GM19035 (cell line): ENCODE data around the gene GPI.
"Not testable (repeated sequence)": the region's sequence is repeated elsewhere in the genome, so short reads cannot be mapped to it uniquely, and the experiment has no call there.

Source experiments
- ATAC-seq: cut with Tn5 transposase; IDR thresholded peaks from one replicate; pipeline ENCODE4 v1.9.1; 2021; ENCODE audit not compliant: unreplicated experiment

Gene GPI

DNA sequence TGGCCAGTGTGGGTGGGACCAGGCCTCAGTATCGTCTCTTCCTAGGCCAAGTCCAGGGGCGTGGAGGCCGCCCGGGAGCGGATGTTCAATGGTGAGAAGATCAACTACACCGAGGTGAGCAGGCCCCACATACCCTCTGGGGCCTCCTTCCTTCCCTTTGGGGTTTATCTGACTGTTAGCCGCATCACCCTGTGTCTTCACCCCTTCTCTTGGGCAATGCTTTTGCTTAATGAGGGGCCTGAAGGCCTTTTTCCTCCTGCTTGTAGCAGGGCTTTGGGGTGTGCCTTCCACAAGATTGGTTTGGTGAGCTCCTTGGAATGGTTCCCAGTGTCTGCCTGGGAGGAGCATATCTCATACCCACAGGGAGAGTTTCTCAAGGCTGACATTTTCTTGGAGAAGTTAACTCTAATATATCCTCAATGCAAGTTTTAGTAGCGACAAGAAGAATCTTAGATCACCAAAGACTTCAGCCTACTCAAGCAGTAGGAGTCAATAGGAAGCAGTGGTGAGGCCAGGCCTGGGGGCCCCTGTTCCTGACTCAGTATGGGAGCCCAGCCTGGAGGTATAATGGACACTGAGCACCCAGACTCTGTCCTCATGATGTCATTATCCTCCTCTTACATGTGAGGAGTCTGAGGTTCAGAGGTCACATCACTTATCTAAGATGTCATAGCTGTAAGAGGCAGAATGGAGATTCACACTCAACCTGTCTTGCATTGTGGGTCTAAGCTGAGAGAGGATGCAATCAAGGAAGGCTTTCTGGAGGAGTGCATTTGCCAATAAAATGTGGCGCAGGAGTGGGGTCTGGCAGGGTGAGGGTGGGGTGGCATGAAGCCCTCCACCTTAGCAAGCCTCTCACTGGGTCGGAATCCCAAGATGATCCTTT is 2.0 kb downstream of the GPI start:
- no peak for ATAC-seq

GRCh38 chr19:34367624-34367957 is 2.6 kb downstream of the GPI start:
- ATAC-seq: no peak

DNA sequence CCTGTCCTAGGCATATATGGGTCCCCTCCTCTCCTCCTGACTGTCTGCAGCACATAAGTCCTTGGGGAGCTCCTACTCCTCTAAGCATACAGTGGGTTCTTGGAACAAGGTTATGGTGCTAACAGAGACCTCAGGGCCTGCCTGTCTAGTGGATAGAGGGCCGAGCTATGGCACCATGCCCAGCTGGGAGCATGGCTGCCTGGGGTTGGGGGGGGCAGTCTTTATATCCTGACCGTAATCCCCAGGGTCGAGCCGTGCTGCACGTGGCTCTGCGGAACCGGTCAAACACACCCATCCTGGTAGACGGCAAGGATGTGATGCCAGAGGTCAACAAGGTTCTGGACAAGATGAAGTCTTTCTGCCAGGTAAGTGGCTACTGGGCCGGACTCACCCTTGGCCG is 3.3 kb downstream of the GPI start:
- no peak for ATAC-seq

DNA sequence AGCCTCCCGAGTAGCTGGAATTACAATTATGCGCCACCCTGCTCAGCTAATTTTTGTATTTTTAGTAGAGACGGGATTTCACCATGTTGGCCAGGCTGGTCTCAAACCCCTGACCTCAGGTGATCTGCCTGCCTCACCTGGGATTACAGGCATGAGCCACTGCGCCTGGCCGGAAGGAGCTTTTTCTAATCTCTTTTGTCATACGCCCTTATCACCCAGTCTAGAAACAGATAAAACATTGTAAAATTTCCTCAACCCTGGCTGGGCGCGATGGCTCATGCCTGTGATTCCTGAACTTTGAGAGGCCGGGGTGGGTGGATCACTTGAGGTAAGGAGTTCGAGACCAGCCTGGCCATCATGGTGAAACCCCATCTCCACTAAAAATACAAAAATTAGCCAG is 4.2 kb downstream of the GPI start:
- ATAC-seq: not testable (repeated sequence)

DNA sequence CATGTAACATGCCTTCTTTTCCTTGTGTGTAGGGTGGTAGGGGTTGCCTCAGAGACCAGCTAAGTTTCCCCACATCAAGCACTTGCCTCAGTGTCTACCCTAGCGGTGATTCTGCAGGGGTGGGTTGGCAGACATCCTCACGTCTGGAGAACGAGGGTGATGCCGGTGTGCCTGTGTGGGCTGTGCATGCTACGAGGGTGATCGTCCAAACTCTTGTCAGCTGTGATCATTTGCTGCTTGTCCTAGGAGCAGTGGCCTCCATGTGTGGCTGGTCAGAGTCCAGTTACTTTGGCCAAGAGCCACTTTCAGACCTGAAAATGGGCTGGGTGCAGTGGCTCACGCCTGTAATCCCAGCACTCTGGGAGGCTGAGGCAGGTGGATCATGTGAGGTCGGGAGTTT is 5.1 kb downstream of the GPI start:
- ATAC-seq: no peak

DNA sequence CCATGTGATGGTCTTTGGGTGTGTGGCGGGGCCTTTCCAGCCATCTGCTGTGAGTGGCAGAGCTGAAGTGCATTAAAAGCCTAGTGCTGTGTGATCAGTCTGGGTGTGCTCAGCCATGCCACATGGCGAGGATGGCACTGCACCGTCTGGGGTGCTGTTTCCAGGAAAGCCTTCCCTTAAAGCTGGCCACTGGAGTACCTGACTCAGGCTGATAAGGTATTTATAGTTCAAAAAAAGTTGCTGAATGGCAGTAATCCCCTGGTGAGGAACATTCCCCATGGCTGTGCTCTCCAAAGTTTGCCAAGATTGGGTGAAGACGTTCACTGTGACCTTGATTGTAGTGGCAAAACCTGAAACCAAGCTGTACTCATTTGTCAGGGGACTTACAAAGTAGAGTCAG is 6.0 kb downstream of the GPI start:
- ATAC-seq: no peak

- ATAC-seq: no peak
Observed at GRCh38 chr19:34373601-34374288, 8.7 kb downstream of the GPI start.

DNA sequence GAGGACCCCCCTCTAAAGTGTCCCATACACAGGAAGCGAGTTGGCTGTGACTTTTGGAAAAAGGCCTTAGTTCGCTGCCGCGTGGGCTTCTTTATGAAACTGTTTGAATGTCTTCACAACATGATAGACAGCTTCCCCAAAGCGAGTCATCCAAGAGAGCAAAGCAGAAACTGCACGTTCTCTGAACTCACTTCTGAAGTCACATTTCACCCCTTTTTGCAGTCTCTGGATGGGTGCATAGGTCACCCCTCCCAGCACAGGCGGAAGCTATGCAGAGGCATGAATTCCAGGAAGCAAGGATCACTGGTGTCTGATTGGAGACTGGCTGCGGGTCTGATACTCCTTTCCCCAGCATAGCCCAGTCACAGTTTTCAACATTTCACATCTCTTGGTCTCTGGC is 10.6 kb downstream of the GPI start:
- ATAC-seq: no peak

DNA sequence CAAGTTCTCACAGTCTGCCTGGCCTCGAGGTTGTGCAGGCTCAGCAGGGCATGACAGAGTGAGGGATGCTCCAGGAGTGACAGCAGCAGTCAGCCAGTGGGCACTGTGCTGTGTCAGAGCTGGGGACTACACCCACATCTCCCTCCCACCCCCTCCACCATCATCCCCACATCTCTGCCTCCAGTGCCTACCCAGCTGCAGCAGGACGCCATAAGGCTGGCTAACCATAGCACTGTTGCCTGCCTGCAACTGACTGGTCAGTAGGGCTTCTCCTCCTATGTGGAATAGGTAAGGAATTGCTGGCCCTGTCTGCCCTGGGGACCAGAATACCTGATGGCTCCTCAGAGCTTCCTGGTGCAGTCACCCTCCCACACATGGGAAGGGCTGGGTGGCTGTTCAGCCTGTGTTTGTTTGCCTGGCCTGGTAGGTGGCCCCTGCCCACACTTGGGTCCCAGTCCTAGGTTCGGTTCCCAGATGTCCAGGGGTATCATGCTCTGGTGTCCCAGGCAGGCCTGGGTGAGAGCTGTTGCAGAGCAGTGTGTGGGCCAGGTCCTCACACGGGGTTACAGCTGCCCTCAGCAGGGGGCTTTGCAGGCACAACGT is 15.7 kb downstream of the GPI start:
- no peak for ATAC-seq

GRCh38 chr19:34381399-34382251 is 16.6 kb downstream of the GPI start:
- ATAC-seq: no peak

DNA sequence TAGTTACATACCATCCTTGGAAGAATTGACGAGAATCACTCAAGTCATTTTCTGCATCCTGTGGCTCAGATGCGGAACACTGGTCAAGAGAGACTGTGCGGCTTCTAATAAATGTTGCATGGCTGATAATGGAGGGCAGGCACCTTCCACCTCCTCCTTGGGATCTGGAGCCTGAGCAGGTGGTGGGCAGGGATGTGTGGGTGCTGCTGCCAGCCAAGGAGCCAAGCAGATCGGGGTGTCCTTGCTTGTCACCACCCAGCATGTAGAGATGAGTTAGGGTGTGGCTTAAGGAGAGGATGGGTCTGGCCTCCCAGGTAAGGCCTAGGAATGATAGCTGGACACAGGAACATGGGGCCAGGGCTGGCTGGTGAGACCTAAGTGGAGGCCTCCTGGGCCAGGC is 17.5 kb downstream of the GPI start:
- no peak for ATAC-seq

GRCh38 chr19:34383599-34383998 is 18.6 kb downstream of the GPI start:
- no peak for ATAC-seq

DNA sequence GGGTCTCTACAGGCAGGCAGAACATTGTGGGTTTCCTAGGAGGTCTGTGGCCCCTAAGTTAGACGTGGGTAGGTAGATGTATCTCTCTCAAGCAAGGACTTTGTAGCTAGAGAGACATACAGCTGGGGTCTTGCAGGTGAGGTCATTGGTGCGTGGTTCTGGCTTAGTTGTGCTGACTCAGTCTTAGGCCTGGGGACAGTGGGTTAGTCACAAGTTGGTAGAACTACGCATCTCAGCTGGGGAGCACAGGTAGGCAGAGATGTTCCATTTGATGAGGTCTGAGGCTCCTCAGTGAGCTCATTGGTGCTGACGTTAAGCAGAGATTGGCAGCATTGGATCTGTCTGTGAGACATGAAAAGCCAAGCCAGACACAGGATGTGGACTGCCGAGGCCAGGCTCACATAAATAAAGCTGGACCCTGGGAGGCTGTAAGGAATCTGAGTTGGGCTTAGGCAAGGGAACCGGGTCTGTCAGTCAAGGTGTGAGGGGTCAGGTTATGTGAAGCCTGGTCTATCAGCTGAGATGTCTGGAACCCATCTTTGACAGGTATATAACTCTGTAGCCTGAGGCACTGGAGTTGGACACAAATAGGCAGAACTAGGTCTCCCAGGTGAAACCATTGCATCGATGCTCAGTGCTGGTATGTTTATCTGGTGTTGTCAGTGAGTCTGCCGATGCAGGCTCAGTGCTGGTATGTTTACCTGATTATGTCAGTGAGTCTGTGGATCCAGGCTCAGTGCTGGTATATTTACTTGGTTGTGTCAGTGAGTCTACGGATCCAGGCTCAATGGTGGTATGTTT is 21.8 kb downstream of the GPI start:
- ATAC-seq: no peak

- no peak for ATAC-seq
Observed at GRCh38 chr19:34387446-34387810, 22.4 kb downstream of the GPI start.

- ATAC-seq: not testable (repeated sequence)
Observed at GRCh38 chr19:34388745-34389144, 23.7 kb downstream of the GPI start.

DNA sequence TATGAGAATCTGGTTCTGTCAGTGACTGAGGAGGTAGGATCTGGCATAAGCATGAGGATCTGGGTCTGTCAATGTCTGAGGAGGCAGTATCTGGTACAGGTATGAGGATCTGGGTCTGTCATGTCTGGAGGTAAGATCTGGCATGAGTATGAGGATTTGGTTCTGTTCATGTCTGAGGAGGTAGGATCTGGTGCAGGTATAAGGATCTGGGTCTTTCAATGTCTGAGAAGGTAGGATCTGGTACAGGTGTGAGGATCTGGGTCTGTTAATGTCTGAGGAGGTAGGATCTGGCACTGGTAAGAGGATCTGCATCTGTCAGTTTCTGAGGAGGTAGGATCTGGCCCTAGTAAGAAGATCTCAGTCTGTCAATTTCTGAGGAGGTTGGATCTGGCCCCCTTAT is 26.8 kb downstream of the GPI start:
- no peak for ATAC-seq

GRCh38 chr19:34393031-34393430 is 28.0 kb downstream of the GPI start:
- no peak for ATAC-seq

GRCh38 chr19:34393629-34394028 is 28.6 kb downstream of the GPI start:
- no peak for ATAC-seq

GRCh38 chr19:34397853-34398252 is 32.9 kb downstream of the GPI start:
- no peak for ATAC-seq

DNA sequence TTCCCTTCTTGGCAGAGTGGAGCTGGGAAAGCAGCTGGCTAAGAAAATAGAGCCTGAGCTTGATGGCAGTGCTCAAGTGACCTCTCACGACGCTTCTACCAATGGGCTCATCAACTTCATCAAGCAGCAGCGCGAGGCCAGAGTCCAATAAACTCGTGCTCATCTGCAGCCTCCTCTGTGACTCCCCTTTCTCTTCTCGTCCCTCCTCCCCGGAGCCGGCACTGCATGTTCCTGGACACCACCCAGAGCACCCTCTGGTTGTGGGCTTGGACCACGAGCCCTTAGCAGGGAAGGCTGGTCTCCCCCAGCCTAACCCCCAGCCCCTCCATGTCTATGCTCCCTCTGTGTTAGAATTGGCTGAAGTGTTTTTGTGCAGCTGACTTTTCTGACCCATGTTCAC is 34.9 kb downstream of the GPI start:
- ATAC-seq: no peak

DNA sequence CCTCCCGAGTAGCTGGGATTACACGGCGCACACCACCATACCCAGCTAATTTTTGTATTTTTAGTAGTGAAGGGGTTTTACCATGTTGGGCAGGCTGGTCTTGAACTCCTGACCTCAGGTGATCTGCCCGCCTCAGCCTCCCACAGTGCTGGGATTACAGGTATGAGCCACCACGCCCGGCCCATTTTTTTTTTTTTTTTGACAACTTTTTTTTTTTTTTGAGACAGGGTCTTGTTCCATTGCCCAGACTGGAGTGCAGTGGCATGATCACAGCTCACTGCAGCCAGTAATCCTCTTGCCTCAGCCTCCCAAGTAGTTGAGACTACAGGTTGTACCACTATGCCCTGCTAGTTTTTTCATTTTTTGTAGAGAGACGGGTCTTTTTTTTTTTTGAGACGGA is 35.8 kb downstream of the GPI start:
- not testable (repeated sequence) for ATAC-seq
